CD8-positive, alpha-beta memory T cell (primary cell): Measurements from ENCODE around the gene RRAD. TPM values are rescaled to one million over a fixed set of nuclear protein-coding genes. Genes with fewer than 3 reads are reported as not detected.

ENCODE experiments used
- CTCF ChIA-PET: fragments of 350-600 bp; sonication (Branson Sonifier 250); formaldehyde crosslinking; loops from one replicate; lab custom pipeline; 2021; ENCODE audit warnings: antibody characterized with exemption; lab: Charles Lee
- POLR2A ChIA-PET: fragments of 350-600 bp; sonication (Branson Sonifier 250); formaldehyde crosslinking; loops from one replicate; lab custom pipeline; 2021; ENCODE audit warnings: antibody characterized with exemption; lab: Charles Lee
- DNase-seq, 5 donors: peaks; one replicate each; pipeline versions ENCODE4 v3.0.0 to v3.0.0-alpha.2; 2020 to 2022; ENCODE audit warnings: mixed read lengths in 1 of 5
- H3K27ac ChIP-seq: one replicate; pipeline ENCODE4 v1.7.0; 2013; ENCODE audit warnings: low read depth, mild to moderate bottlenecking, low read length, moderate library complexity
- H3K27me3 ChIP-seq: 2 replicates; pipeline ENCODE4 v1.7.0; 2013; ENCODE audit warnings: low read length, mild to moderate bottlenecking; ENCODE audit not compliant: insufficient read depth, poor library complexity, severe bottlenecking
- H3K36me3 ChIP-seq: 2 replicates; pipeline ENCODE4 v1.7.0; 2013; ENCODE audit warnings: mild to moderate bottlenecking, low read length, moderate library complexity; ENCODE audit not compliant: insufficient read depth
- H3K4me1 ChIP-seq: 2 replicates; pipeline ENCODE4 v1.7.0; 2013; ENCODE audit warnings: mild to moderate bottlenecking, low read length, moderate library complexity; ENCODE audit not compliant: insufficient read depth
- H3K4me3 ChIP-seq: 2 replicates; pipeline ENCODE4 v1.7.0; 2013; ENCODE audit warnings: mild to moderate bottlenecking, low read length
- H3K9me3 ChIP-seq: 2 replicates; pipeline ENCODE4 v1.7.0; 2013; ENCODE audit warnings: mild to moderate bottlenecking, low read length
- H3K27ac Mint-ChIP-seq, 8 donors: one replicate each; pipeline ENCODE4 v1.8.0; 2020 to 2021; ENCODE audit warnings: mixed read lengths in 8 of 8, mild to moderate bottlenecking in 6 of 8, inconsistent platforms in 3 of 8, moderate library complexity in 3 of 8
- H3K27me3 Mint-ChIP-seq, 2 donors: one replicate each; pipeline ENCODE4 v1.8.0; 2020 to 2021; ENCODE audit warnings: mixed read lengths in 2 of 2, mild to moderate bottlenecking in 1 of 2, moderate library complexity in 1 of 2
- H3K36me3 Mint-ChIP-seq, 3 donors: one replicate each; pipeline ENCODE4 v1.8.0; 2020 to 2021; ENCODE audit warnings: mixed read lengths in 3 of 3, inconsistent platforms in 1 of 3, mild to moderate bottlenecking in 1 of 3
- H3K4me1 Mint-ChIP-seq, 3 donors: one replicate each; pipeline ENCODE4 v1.8.0; 2020 to 2021; ENCODE audit warnings: mixed read lengths in 3 of 3, inconsistent platforms in 1 of 3, mild to moderate bottlenecking in 1 of 3
- H3K4me3 Mint-ChIP-seq, 7 donors: one replicate each; pipeline ENCODE4 v1.8.0; 2020 to 2021; ENCODE audit warnings: mixed read lengths in 7 of 7, mild to moderate bottlenecking in 6 of 7, moderate library complexity in 4 of 7, inconsistent platforms in 2 of 7
- H3K9me3 Mint-ChIP-seq, 5 donors: one replicate each; pipeline ENCODE4 v1.8.0; 2020 to 2022; ENCODE audit warnings: mixed read lengths in 5 of 5, mild to moderate bottlenecking in 3 of 5, moderate library complexity in 2 of 5, inconsistent platforms in 1 of 5
- polyA plus RNA-seq: library from polyadenylated mRNA; unstranded; fragments of 300-500 nt; fragmentation: Illumina TruSeq; gene quantifications from one replicate; pipeline ENCODE4 v1.2.3, GENCODE V29; 2021
- total RNA-seq, 2 experiments: library from RNA; stranded (reverse); gene quantifications; one replicate each; pipeline ENCODE4 v1.2.3, GENCODE V29; 2021

Gene RRAD
- total and polyA plus RNA-seq, 3 experiments from 2014 or later, result 0.60 to 0.88 TPM; not detected in 1

- ChIA-PET CTCF (no interaction called here), POLR2A (no interaction called here)
- Histone ChIP-seq H3K4me3 (no peak overlapping the region), H3K27ac (no peak overlapping the region), H3K4me1 (no peaks in the 10 kb centered on the region), H3K27me3 (no peaks in the 10 kb centered on the region), H3K9me3 (no peaks in the 10 kb centered on the region), H3K36me3 (no peaks in the 10 kb centered on the region)
- Mint-ChIP-seq H3K36me3 (no peaks in the 10 kb centered on the region), H3K27ac (no peak overlapping the region), H3K4me1 (no peaks in the 10 kb centered on the region), H3K27me3 (peaks cover 0 to 1% of the 10 kb centered on the region in 2 donors), H3K4me3 (no peak overlapping the region), H3K9me3 (no peaks in the 10 kb centered on the region)
- DNase-seq, result no peak
Observed at GRCh38 chr16:66911801-66912200, 13.5 kb downstream of the RRAD start.

GRCh38 chr16:66911112-66911511, 14.2 kb downstream of the RRAD start:
- ChIA-PET POLR2A (no interaction called here), CTCF (no interaction called here)
- Mint-ChIP-seq H3K9me3 (no peaks in the 10 kb centered on the region), H3K27me3 (peaks cover 0 to 1% of the 10 kb centered on the region in 2 donors), H3K27ac (no peak overlapping the region), H3K4me1 (peaks cover 0 to 4% (median 4%) of the 10 kb centered on the region in 3 donors), H3K4me3 (no peak overlapping the region), H3K36me3 (no peaks in the 10 kb centered on the region)
- DNase-seq, result no peak
- Histone ChIP-seq H3K27ac (no peak overlapping the region), H3K9me3 (no peaks in the 10 kb centered on the region), H3K36me3 (no peaks in the 10 kb centered on the region), H3K4me3 (no peak overlapping the region), H3K27me3 (no peaks in the 10 kb centered on the region), H3K4me1 (no peaks in the 10 kb centered on the region)

GRCh38 chr16:66910175-66910940, 15.0 kb downstream of the RRAD start:
- no peak overlapping the region for H3K4me3 Mint-ChIP-seq
- Histone ChIP-seq H3K4me1 (peaks cover 7% of the 10 kb centered on the region), H3K4me3 (no peak overlapping the region), H3K27ac (no peak overlapping the region), H3K36me3 (no peaks in the 10 kb centered on the region), H3K9me3 (no peaks in the 10 kb centered on the region), H3K27me3 (no peaks in the 10 kb centered on the region)
- H3K36me3 Mint-ChIP-seq, result no peaks in the 10 kb centered on the region
- no peak for DNase-seq
- H3K27ac Mint-ChIP-seq, result peak overlapping the region in 1 of 8 donors; percentile 90
- H3K27me3 Mint-ChIP-seq, result peaks cover 0 to 1% of the 10 kb centered on the region in 2 donors
- ChIA-PET POLR2A (no interaction called here), CTCF (interaction anchor here (0.8 kb wide), 1 partner anchor 36 kb away, joined by 3 read pairs; no protein-coding TSS in a partner anchor)
- peaks cover 2 to 9% (median 9%) of the 10 kb centered on the region in 3 donors for H3K4me1 Mint-ChIP-seq
- H3K9me3 Mint-ChIP-seq, result no peaks in the 10 kb centered on the region

GRCh38 chr16:66908762-66909559, 16.4 kb downstream of the RRAD start:
- H3K27me3 ChIP-seq, result no peaks in the 10 kb centered on the region
- Mint-ChIP-seq H3K36me3 (no peaks in the 10 kb centered on the region), H3K9me3 (no peaks in the 10 kb centered on the region), H3K27me3 (peaks cover 0 to 1% of the 10 kb centered on the region in 2 donors), H3K4me3 (no peak overlapping the region), H3K27ac (no peak overlapping the region), H3K4me1 (peaks cover 2 to 9% (median 9%) of the 10 kb centered on the region in 3 donors)
- H3K4me3 ChIP-seq, result no peak overlapping the region
- peaks cover 7% of the 10 kb centered on the region for H3K4me1 ChIP-seq
- ChIA-PET POLR2A (no interaction called here), CTCF (interaction anchor here (0.8 to 0.9 kb wide), 2 partner anchors 29 to 34 kb away, joined by 3 to 5 read pairs; partner anchors contain the start of gene PDP2)
- H3K36me3 ChIP-seq, result no peaks in the 10 kb centered on the region
- H3K9me3 ChIP-seq, result no peaks in the 10 kb centered on the region
- no peak overlapping the region for H3K27ac ChIP-seq
- DNase-seq, result no peak

- Histone ChIP-seq H3K9me3 (no peaks in the 10 kb centered on the region), H3K27me3 (no peaks in the 10 kb centered on the region), H3K36me3 (no peaks in the 10 kb centered on the region), H3K4me1 (peaks cover 7% of the 10 kb centered on the region), H3K4me3 (no peak overlapping the region), H3K27ac (no peak overlapping the region)
- Mint-ChIP-seq H3K4me1 (peaks cover 2 to 9% (median 9%) of the 10 kb centered on the region in 3 donors), H3K27me3 (peaks cover 0 to 1% of the 10 kb centered on the region in 2 donors), H3K36me3 (no peaks in the 10 kb centered on the region), H3K27ac (peak overlapping the region in 1 of 8 donors; percentile 54), H3K4me3 (no peak overlapping the region), H3K9me3 (no peaks in the 10 kb centered on the region)
- no peak for DNase-seq
- POLR2A ChIA-PET, result no interaction called here
- CTCF ChIA-PET, result no interaction called here
Observed at GRCh38 chr16:66908116-66908515, 17.2 kb downstream of the RRAD start.

- Histone ChIP-seq H3K4me3 (no peak overlapping the region), H3K9me3 (no peaks in the 10 kb centered on the region), H3K4me1 (peaks cover 7% of the 10 kb centered on the region), H3K27ac (no peak overlapping the region), H3K36me3 (no peaks in the 10 kb centered on the region), H3K27me3 (no peaks in the 10 kb centered on the region)
- no peak for DNase-seq
- CTCF ChIA-PET, result interaction anchor here (1.3 kb wide), 1 partner anchor 11 kb away, joined by 3 read pairs; no protein-coding TSS in a partner anchor
- Mint-ChIP-seq H3K27ac (no peak overlapping the region), H3K36me3 (no peaks in the 10 kb centered on the region), H3K27me3 (peaks cover 0 to 1% of the 10 kb centered on the region in 2 donors), H3K9me3 (no peaks in the 10 kb centered on the region), H3K4me1 (peaks cover 2 to 9% (median 9%) of the 10 kb centered on the region in 3 donors), H3K4me3 (no peak overlapping the region)
- POLR2A ChIA-PET, result interaction anchor here (0.6 kb wide), 2 partner anchors 15 to 502 kb away, joined by 3 to 14 read pairs; no protein-coding TSS in a partner anchor
Observed at GRCh38 chr16:66906916-66907836, 18.2 kb downstream of the RRAD start.
